Lung (tissue), 12 donors: ENCODE results near the gene OR8D4. TPM values are rescaled to one million over a fixed set of nuclear protein-coding genes. Genes with fewer than 3 reads are reported as not detected.

ENCODE experiments used
- ATAC-seq: fragments of 200-7000 bp; cut with Tn5 transposase; one replicate; pipeline ENCODE4 v1.9.1; 2020; ENCODE audit warnings: moderate number of reproducible peaks; ENCODE audit not compliant: insufficient read depth, low FRiP score
- DNase-seq, 3 donors: peaks; one replicate each; pipeline ENCODE4 v3.0.0-alpha.2; 2013 to 2017
- H3K27ac ChIP-seq, 2 donors: one replicate each; pipeline ENCODE4 v1.5.1; 2013; ENCODE audit warnings: mild to moderate bottlenecking in 2 of 2, moderate library complexity in 2 of 2, control low read depth in 1 of 2, inconsistent platforms in 1 of 2, low read depth in 1 of 2, low read length in 1 of 2
- H3K27me3 ChIP-seq, 3 donors: one replicate each; pipeline ENCODE4 v1.5.1; 2013; ENCODE audit warnings: low read length in 2 of 3; ENCODE audit not compliant: control insufficient read depth in 3 of 3, insufficient read depth in 3 of 3
- H3K36me3 ChIP-seq, 4 donors: one replicate each; pipeline ENCODE4 v1.5.1; 2013; ENCODE audit warnings: low read length in 4 of 4, mild to moderate bottlenecking in 1 of 4, moderate library complexity in 1 of 4; ENCODE audit not compliant: control insufficient read depth in 4 of 4, insufficient read depth in 4 of 4
- H3K4me1 ChIP-seq, 5 donors: one replicate each; pipeline ENCODE4 v1.5.1; 2013; ENCODE audit warnings: low read length in 5 of 5, mild to moderate bottlenecking in 2 of 5, moderate library complexity in 1 of 5; ENCODE audit not compliant: control insufficient read depth in 5 of 5, insufficient read depth in 5 of 5
- H3K4me3 ChIP-seq: one replicate; pipeline ENCODE4 v1.5.1; 2013; ENCODE audit warnings: mild to moderate bottlenecking, control low read depth, moderate library complexity
- H3K9ac ChIP-seq, 2 donors: one replicate each; pipeline ENCODE4 v1.5.1; 2013; ENCODE audit warnings: low read length in 2 of 2, control low read depth in 1 of 2; ENCODE audit not compliant: insufficient read depth in 1 of 2
- H3K9me3 ChIP-seq, 4 donors: one replicate each; pipeline ENCODE4 v1.5.1; 2013; ENCODE audit warnings: low read length in 3 of 4, mild to moderate bottlenecking in 1 of 4, moderate library complexity in 1 of 4; ENCODE audit not compliant: control insufficient read depth in 4 of 4, insufficient read depth in 3 of 4
- WGBS, 2 donors: extraction: QIAGEN DNeasy Blood & Tissue Kit; methylation state at CpG; one replicate each; pipeline ENCODE4 v1.1.7; 2013; 5-methylcytosine and 5-hydroxymethylcytosine counted together
- polyA plus RNA-seq, 2 donors: library from polyadenylated mRNA; stranded (reverse); fragments of 200-250 nt; gene quantifications; one replicate each; pipeline ENCODE4 v1.2.1, GENCODE V29; 2013
- total RNA-seq, 2 donors: library from RNA; depleted of rRNA in 1 of 2; stranded (reverse); fragments of >200 nt in 1 of 2; gene quantifications; one replicate each; pipeline ENCODE4 v1.2.1, GENCODE V29; 2014 to 2021
- TF ChIP-seq, protein P1 (sequence below): IDR thresholded peaks from 2 replicates; pipeline ENCODE4 v1.5.1; 2012; ENCODE audit warnings: mild to moderate bottlenecking; ENCODE audit errors: control extremely low read depth, extremely low read depth
- donor health status: control.
- donor health status: control.
- donor health status: Bipolar disorder and iron deficiency.
- donor health status: healthy.
- donor health status: DM: yes; HTN: yes; CAD: no.

OR8D4 gene
- total and polyA plus RNA-seq, 4 donors, result not detected

DNA sequence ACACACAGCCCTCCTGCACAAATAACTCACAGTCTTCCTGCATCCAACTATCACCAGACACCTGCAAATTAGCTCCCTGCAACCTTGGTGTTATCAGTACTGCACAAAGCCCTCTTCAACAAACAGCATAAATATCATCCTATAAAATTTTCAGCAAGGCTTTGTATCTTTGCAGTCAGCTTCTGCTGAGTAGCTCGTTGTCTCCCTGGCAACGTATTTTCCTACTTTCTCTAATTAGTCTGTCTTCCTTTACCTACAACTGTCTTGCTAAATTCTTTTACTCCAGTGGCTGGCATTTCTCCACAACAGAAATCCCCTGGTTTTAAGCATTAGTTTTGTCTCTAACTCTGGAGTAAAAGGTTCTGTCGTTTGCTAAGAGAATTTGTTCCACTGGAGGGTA, 3.9 kb downstream of the OR8D4 start:
- 60 to 71% methylated on average over 3 of the region's 3 CpGs for WGBS, 2 donors
- Histone ChIP-seq H3K36me3 (no peaks in the 10 kb centered on the region), H3K27me3 (no peaks in the 10 kb centered on the region), H3K27ac (no peak overlapping the region), H3K9me3 (no peaks in the 10 kb centered on the region), H3K9ac (no peak overlapping the region), H3K4me3 (no peak overlapping the region), H3K4me1 (no peaks in the 10 kb centered on the region)
- DNase-seq (no peak), ATAC-seq (no peak)
- TF ChIP-seq, protein P1, sequence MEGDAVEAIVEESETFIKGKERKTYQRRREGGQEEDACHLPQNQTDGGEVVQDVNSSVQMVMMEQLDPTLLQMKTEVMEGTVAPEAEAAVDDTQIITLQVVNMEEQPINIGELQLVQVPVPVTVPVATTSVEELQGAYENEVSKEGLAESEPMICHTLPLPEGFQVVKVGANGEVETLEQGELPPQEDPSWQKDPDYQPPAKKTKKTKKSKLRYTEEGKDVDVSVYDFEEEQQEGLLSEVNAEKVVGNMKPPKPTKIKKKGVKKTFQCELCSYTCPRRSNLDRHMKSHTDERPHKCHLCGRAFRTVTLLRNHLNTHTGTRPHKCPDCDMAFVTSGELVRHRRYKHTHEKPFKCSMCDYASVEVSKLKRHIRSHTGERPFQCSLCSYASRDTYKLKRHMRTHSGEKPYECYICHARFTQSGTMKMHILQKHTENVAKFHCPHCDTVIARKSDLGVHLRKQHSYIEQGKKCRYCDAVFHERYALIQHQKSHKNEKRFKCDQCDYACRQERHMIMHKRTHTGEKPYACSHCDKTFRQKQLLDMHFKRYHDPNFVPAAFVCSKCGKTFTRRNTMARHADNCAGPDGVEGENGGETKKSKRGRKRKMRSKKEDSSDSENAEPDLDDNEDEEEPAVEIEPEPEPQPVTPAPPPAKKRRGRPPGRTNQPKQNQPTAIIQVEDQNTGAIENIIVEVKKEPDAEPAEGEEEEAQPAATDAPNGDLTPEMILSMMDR, result no peak

DNA sequence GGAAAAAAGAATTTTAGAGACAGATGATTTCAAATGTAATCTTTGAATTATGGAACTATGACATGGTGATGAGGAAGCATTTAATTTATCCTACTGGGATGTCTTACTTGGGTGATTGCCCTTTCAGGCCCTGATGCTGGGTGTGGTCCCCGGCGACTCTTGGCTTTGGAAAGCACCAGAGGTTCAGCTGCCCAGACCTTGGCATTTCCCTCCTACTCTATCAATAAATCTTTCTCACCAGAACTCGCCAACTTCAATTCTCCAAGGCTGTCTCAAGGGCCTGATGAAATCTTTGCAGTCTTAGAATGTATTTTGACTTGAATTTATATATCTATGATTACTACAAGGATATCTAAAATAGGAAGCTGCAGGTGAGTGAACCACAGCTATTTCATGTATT, 19.0 kb downstream of the OR8D4 start:
- TF ChIP-seq, protein P1, result no peak
- DNase-seq, result no peak
- no peak for ATAC-seq
- no peak overlapping the region for H3K4me3 ChIP-seq
- H3K36me3 ChIP-seq, result no peaks in the 10 kb centered on the region
- H3K27me3 ChIP-seq, result no peaks in the 10 kb centered on the region
- 82% methylated on average over 3 of the region's 3 CpGs for WGBS, 2 donors
- no peak overlapping the region for H3K9ac ChIP-seq
- H3K9me3 ChIP-seq, result no peaks in the 10 kb centered on the region
- H3K27ac ChIP-seq, result no peak overlapping the region
- no peaks in the 10 kb centered on the region for H3K4me1 ChIP-seq

DNA sequence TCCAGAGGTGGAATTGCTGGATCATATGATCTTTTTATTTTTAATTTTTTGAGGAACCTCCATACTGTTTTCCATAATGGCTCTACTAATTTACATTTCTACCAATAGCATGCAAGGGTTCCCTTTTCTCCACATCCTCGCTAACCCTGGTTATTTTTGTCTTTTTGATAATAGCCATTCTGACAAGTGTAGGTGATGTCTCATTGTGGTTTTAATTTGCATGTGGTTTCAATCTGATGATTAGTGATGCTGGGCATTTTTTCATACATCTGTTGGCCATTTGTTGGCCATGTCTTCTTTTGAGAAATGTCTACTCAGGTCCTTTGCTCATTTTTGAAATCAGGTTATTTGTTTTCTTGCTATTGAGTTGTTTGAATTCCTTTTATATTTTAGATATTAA, 22.1 kb downstream of the OR8D4 start:
- WGBS, 2 donors, result 88 to 91% methylated on average over 1 of the region's 1 CpG
- H3K9me3 ChIP-seq, result no peaks in the 10 kb centered on the region
- DNase-seq, result no peak
- no peak for ATAC-seq
- no peak overlapping the region for H3K4me3 ChIP-seq
- H3K36me3 ChIP-seq, result no peaks in the 10 kb centered on the region
- no peak overlapping the region for H3K27ac ChIP-seq
- TF ChIP-seq, protein P1, result no peak
- H3K9ac ChIP-seq, result no peak overlapping the region
- H3K27me3 ChIP-seq, result no peaks in the 10 kb centered on the region
- no peaks in the 10 kb centered on the region for H3K4me1 ChIP-seq

DNA sequence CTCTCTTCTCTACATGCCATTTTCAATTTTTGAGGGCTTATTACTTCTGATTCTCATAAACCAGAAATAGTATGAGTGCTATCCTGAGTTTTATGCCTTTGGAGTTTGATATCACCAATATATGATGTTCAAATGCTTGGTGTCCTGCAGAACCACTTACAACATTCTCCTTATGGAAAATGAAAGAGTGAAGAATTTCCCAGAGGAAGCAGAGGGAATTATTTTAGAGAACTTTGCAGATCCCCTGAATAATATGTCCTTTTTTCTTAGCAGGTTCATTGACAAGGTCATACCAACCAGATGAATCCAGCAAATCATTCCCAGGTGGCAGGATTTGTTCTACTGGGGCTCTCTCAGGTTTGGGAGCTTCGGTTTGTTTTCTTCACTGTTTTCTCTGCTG, 37.4 kb downstream of the OR8D4 start, which contains the start of gene OR4D5:
TSS of gene OR4D5 (plus strand) at position 301 of the 400 bp plus-strand sequence. CDS start at position 301, 0 bp downstream.
- Histone ChIP-seq H3K27ac (no peak within 1 kb of the TSS), H3K9ac (no peak within 1 kb of the TSS), H3K4me1 (no peaks in the 10 kb centered on the region), H3K27me3 (no peaks in the 10 kb centered on the region), H3K4me3 (no peak within 1 kb of the TSS), H3K36me3 (no peaks in the 10 kb centered on the region), H3K9me3 (no peaks in the 10 kb centered on the region)
- TF ChIP-seq, protein P1, result no peak
- ATAC-seq, result no peak
- no peak for DNase-seq
- 74 to 93% methylated on average over 1 of the region's 1 CpG for WGBS, 2 donors
